GM23248 (cell line): ENCODE results near the gene PRDM16. TPM values are rescaled to one million over a fixed set of nuclear protein-coding genes. Genes with fewer than 3 reads are reported as not detected.

Experiments
- DNase-seq: peaks from one replicate; pipeline ENCODE4 v3.0.0-alpha.2; 2015
- H2AFZ ChIP-seq: fragments of 200-600 bp; sonication (generic); 2 replicates; pipeline ENCODE4 v1.6.1; 2016; ENCODE audit warnings: antibody characterized with exemption
- H3F3A ChIP-seq: fragments of 200-600 bp; sonication (generic); 2 replicates; pipeline ENCODE4 v1.6.1; 2016; ENCODE audit warnings: mild to moderate bottlenecking, antibody characterized with exemption, mixed run types; ENCODE audit not compliant: insufficient read depth
- H3K27ac ChIP-seq: fragments of 200-600 bp; sonication (generic); 2 replicates; pipeline ENCODE4 v1.5.1; 2016; ENCODE audit warnings: mild to moderate bottlenecking
- H3K27me3 ChIP-seq: fragments of 200-600 bp; sonication (generic); replicated peaks from 2 replicates; pipeline ENCODE4 v1.6.1; 2016; ENCODE audit warnings: mild to moderate bottlenecking; ENCODE audit not compliant: insufficient read depth
- H3K36me3 ChIP-seq: fragments of 200-600 bp; sonication (generic); 2 replicates; pipeline ENCODE4 v1.6.1; 2016; ENCODE audit warnings: low read depth, mild to moderate bottlenecking
- H3K4me1 ChIP-seq: fragments of 200-600 bp; sonication (generic); 2 replicates; pipeline ENCODE4 v1.6.1; 2016; ENCODE audit warnings: mild to moderate bottlenecking; ENCODE audit not compliant: insufficient read depth
- H3K4me2 ChIP-seq: fragments of 200-600 bp; sonication (generic); one replicate; pipeline ENCODE4 v1.6.1; 2016; ENCODE audit warnings: mild to moderate bottlenecking; ENCODE audit not compliant: unreplicated experiment
- H3K4me3 ChIP-seq: fragments of 200-600 bp; sonication (generic); 2 replicates; pipeline ENCODE4 v1.5.1; 2016; ENCODE audit warnings: mild to moderate bottlenecking
- H3K79me2 ChIP-seq: fragments of 200-600 bp; sonication (generic); 2 replicates; pipeline ENCODE4 v1.6.1; 2016; ENCODE audit warnings: mild to moderate bottlenecking; ENCODE audit not compliant: insufficient read depth
- H3K9ac ChIP-seq: fragments of 200-600 bp; sonication (generic); 2 replicates; pipeline ENCODE4 v1.6.1; 2016; ENCODE audit warnings: mild to moderate bottlenecking
- H3K9me2 ChIP-seq: fragments of 200-600 bp; sonication (generic); 2 replicates; pipeline ENCODE4 v1.6.1; 2016; ENCODE audit warnings: mixed run types, mild to moderate bottlenecking, moderate library complexity; ENCODE audit not compliant: insufficient read depth
- H3K9me3 ChIP-seq: fragments of 200-600 bp; sonication (generic); one replicate; pipeline ENCODE4 v1.6.1; 2017; ENCODE audit warnings: low read depth
- H4K20me1 ChIP-seq: fragments of 200-600 bp; sonication (generic); 2 replicates; pipeline ENCODE4 v1.6.0; 2016; ENCODE audit not compliant: insufficient read depth
- EZH2 ChIP-seq: fragments of 200-600 bp; sonication (generic); IDR thresholded peaks from 2 replicates; pipeline ENCODE4 v1.6.1; 2018; ENCODE audit warnings: antibody characterized with exemption, mild to moderate bottlenecking; ENCODE audit not compliant: insufficient read depth, poor library complexity, severe bottlenecking
- EZH2phosphoT487 ChIP-seq: fragments of 200-600 bp; sonication (generic); IDR thresholded peaks from 2 replicates; pipeline ENCODE4 v1.6.1; 2018; ENCODE audit warnings: antibody characterized with exemption, moderate library complexity, mild to moderate bottlenecking, low read depth; ENCODE audit not compliant: insufficient read depth
- WGBS, 2 experiments: methylation state at CpG; one replicate each; pipeline ENCODE4 v1.1.6; 2015 to 2017; ENCODE audit warnings: low lambda C conversion rate in 2 of 2, low coverage in 1 of 2; ENCODE audit errors: missing lambda C conversion rate in 2 of 2; 5-methylcytosine and 5-hydroxymethylcytosine counted together
- in situ Hi-C: fragments of 300-500 bp; cut with MboI; formaldehyde crosslinking; loops from 2 replicates; pipeline ENCODE4 v1.15.0; 2020
- polyA plus RNA-seq: library from polyadenylated mRNA; unstranded; fragments of >200 nt; fragmentation: Nextera tagmentation; extraction: Ambion mirVana; gene quantifications from 2 replicates; pipeline ENCODE4 v1.2.1, GENCODE V29; 2016
- total RNA-seq: library from RNA; depleted of rRNA; stranded (reverse); fragments of >200 nt; shearing (Covaris generic); gene quantifications from 2 replicates; pipeline ENCODE4 v1.2.3, GENCODE V29; 2014

PRDM16 gene
- total and polyA plus RNA-seq, 2 experiments from 2014 or later = 0.18 TPM; not detected in 1

DNA sequence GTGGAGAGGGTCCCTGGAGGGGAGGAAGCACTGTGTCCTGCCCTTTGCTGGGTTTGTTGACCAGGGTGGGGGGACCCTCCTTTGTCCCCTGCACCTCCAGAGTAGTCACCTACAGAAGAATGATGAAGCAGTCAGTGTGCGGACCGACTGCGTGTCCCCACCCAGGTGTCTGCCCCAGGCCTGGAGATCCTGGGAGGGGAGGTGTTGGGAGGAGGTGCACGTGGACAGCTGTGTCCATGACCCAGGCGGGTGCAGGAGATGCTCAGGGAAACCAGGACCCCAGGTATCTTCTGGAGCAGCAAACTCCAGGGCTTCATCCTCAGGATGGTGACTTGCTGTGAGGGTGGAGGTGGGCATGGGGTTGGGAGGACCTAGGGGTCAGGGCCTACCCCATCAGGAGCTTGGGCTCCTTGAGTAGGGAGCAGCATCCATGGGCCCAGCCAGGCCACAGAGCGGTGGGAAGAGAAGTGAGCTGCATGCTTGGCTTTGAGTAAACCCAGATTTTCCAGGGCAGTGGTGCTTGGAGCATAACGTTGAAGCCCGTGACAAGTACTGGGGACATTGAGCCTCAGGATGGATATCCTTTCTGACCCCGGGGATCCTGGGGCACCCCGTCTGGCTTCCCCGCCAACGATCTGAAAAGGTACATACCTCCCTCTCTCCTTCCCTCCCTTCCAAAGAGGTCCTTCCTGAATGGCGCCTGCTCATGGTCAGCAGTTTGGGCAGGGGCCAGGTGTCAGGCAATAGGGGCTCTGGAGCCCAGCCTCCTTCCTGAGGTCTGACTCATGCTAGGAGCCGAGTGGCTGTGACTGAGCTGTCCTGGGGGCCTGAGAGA lies 34.1 kb upstream of the PRDM16 start:
- H3K4me3 ChIP-seq = no peak overlapping the region
- in situ Hi-C loops = no loop called here
- no peak for DNase-seq

DNA sequence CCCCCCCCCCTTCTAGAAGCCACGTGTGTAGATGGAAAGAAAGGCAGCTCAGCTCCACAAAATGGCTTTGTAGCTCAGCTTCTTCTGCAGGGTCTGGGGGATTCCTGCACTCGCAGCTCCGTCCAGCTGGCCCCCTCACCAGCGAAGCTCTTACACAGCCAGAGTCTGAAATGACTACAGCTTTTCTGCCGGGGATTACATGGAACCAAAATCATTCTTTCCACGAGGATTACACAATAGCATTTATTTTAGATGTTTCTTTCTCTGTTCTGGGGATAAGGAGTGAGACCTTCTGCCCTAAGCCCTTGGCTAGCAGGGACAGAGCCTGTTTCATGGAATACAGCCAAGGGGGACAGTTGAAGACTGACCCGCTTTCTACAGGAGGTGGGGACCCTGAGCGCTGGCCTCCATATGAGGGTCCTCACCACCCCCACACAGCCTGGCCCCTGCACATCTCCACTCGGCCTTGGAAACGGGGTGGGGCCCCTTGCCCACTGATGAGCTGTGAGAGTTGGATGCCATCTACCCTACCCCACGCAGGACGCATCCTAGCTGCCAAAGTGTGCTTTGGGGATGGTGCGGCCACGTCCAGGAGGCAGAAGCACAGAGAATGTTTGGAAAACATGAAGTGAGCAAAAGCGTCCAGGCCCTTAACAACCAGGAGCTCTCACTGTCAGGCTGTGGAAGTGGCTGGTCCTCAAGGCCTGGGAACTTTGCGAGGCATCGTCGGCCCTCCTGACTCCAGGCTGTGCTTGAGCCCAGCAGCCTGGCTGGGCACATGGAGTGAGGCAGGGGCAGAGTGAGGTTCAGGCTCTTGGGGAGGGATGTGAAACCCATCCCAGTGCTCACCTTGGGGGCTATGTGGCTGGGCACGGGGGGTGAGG lies 33.2 kb upstream of the PRDM16 start:
- no peaks in the 10 kb centered on the region for H3F3A ChIP-seq
- no peak overlapping the region for H3K9ac ChIP-seq
- no peaks in the 10 kb centered on the region for H3K4me1 ChIP-seq
- in situ Hi-C loops = no loop called here
- H2AFZ ChIP-seq = no peak overlapping the region
- H4K20me1 ChIP-seq = no peaks in the 10 kb centered on the region
- no peaks in the 10 kb centered on the region for H3K9me2 ChIP-seq
- H3K9me3 ChIP-seq = no peaks in the 10 kb centered on the region
- no peak overlapping the region for H3K27ac ChIP-seq
- no peaks in the 10 kb centered on the region for H3K36me3 ChIP-seq
- WGBS, 2 experiments = 34 to 40% methylated on average over 18 to 19 of the region's 19 CpGs
- H3K4me3 ChIP-seq = no peak overlapping the region
- no peaks in the 10 kb centered on the region for H3K79me2 ChIP-seq
- H3K27me3 ChIP-seq = peaks cover 6% of the 10 kb centered on the region; the same call in 1 of the 2 replicates
- DNase-seq = no peak
- TF ChIP-seq EZH2phosphoT487 (no peak), EZH2 (no peak)
- H3K4me2 ChIP-seq = no peak overlapping the region

More for the DNA sequence above, 34.1 kb upstream of the PRDM16 start:
- Histone ChIP-seq H3K9me3 (no peaks in the 10 kb centered on the region), H3K36me3 (no peaks in the 10 kb centered on the region), H2AFZ (no peak overlapping the region), H3K27ac (no peak overlapping the region), H3K4me2 (no peak overlapping the region), H3K9ac (no peak overlapping the region), H3K79me2 (no peaks in the 10 kb centered on the region), H3K27me3 (no peaks in the 10 kb centered on the region; the same call in 1 of the 2 replicates), H3F3A (no peaks in the 10 kb centered on the region), H3K4me1 (no peaks in the 10 kb centered on the region), H4K20me1 (no peaks in the 10 kb centered on the region), H3K9me2 (no peaks in the 10 kb centered on the region)
- TF ChIP-seq EZH2 (no peak), EZH2phosphoT487 (no peak)
- 45 to 48% methylated on average over 14 of the region's 14 CpGs for WGBS, 2 experiments

DNA sequence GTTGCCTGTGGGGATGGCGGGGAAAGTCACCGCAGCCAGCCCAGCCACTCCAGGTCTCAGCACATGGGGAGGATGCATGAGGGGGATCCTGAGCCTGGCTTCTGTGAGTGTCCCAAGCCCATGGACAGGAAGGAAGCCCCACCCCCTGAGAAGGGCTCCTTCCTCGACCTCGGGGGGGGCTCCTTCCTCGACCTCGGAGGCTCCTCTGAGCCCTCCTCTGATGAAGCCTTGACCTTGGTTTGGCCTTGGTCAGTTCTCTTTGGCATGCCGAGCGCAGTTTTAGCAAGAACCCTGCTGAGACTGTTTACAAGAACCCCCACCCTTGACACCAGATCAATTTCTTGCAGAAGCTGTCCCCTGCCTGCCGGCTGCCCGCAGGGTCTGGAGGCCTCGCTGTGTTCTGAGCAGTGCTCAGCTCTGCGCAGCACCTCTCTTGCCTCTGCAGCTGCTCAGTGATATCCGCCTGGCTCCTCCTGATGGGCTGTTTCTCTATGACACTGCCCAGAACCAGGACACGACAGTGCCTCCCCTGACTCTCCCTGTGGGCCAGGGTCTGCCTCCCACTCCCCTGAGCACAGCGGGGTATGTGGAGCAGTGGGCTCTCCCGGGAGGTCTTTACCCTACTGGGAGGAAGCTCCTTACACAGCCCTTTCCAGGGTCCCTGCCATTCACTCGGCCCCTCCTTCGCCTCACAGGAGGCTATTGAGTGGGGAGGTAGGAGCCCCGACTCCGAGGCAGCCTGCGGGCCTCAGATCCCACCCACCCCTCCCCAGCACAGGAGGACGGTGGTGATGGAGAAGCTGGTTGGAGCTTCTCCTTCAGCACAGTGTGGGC lies 32.3 kb upstream of the PRDM16 start:
- in situ Hi-C loops = no loop called here
- H3K9ac ChIP-seq = no peak overlapping the region
- 19 to 28% methylated on average over 18 to 21 of the region's 22 CpGs for WGBS, 2 experiments
- H3K79me2 ChIP-seq = no peaks in the 10 kb centered on the region
- no peak for DNase-seq
- H3K36me3 ChIP-seq = no peaks in the 10 kb centered on the region
- no peak overlapping the region for H2AFZ ChIP-seq
- H3K9me2 ChIP-seq = no peaks in the 10 kb centered on the region
- H3K4me2 ChIP-seq = no peak overlapping the region
- no peaks in the 10 kb centered on the region for H4K20me1 ChIP-seq
- no peak overlapping the region for H3K4me3 ChIP-seq
- peaks cover 7% of the 10 kb centered on the region; the same call in 1 of the 2 replicates for H3K27me3 ChIP-seq
- no peaks in the 10 kb centered on the region for H3K4me1 ChIP-seq
- TF ChIP-seq EZH2 (no peak), EZH2phosphoT487 (no peak)
- H3K9me3 ChIP-seq = no peaks in the 10 kb centered on the region
- no peak overlapping the region for H3K27ac ChIP-seq
- no peaks in the 10 kb centered on the region for H3F3A ChIP-seq
